Anterior cingulate cortex (tissue), 58 donors: ENCODE results near the gene ARL15.

ENCODE experiments used
- DNase-seq, 58 donors: peaks; one replicate each; lab custom pipeline; 2025; lab: John Stamatoyannopoulos, UW

Gene ARL15

DNA sequence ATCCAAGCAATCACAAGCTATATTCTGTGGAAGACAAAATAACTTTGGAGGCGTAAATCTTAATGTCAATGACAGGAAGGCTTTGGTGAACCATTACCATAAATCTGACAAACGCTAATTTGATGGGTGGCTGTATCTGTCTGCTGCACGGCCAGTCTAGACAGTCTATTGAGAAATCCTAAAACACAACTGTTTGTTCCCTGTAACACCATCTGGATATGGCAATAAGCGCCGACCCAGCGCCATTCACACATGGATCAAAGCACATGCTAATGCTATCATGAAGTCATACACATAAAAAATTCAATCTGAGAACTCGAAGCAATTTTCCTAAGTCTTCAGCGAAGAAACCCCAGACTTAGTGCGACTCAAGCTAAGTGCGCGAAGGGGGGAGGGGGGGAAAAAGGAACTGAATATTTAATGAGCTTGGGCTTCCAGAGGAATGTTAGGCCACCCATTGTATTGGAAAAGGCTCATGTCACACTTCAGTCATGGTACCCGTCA lies 95.1 kb downstream of the ARL15 start:
- DNase-seq, result no peak

- no peak for DNase-seq
Measured at GRCh38 chr5:54214722-54215121, 95.7 kb downstream of the ARL15 start.

DNA sequence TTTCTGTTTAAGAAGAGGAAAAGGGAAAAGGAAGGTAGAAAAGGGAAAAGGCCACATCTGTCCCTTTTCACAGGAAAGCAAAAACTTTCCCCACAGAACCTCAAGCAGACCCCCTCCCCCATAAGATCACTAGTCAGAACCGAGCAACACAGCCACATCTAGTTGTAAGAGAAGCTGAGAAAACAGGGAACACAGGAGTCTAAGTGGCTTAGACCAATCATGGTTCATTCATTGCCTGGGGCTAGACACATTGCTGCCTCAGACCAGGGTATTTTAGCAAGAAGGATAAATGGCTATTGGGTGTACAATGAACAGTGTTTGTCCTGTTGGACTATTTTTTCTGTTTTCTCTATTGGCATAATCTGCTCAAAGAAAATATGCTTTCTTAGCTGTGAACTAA lies 98.0 kb downstream of the ARL15 start:
- DNase-seq, result no peak

DNA sequence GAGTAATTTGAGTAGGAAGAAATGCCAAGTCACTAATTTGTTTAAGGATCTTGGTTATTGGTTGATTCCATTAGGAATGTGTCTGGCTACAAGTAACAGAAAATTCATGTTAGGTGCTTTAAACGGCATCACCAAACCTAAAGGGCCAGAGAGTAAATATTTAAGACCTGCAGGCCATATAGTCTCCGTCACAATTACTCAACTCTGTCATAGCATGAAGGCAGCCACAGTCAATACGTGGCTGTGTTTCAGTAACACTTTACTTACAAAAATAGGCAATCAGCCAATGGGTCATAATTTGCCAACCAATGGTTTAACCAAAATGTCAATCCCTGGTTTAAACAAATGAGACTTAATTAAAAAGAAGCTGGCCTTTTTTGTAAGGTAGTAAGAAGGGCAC lies 98.5 kb downstream of the ARL15 start:
- DNase-seq, result no peak

DNA sequence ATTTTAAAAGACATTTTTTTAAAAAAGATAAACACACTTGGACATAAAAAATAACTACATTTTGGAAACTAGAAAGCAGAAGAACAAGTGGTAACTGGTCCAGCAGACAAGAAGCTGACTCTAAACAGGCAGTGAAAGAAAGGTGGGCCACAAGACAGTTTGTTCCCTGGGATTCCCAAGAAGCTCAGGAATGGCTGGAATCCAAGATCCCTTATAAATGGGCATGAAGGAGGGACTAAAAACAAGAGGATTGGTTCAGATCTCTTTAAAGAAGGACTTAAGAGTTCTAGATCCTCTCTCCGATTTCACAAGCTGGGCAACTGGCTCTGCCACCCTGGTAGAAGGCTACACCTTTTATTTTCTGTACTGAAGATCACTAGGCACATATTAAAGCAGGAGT lies 102.8 kb downstream of the ARL15 start:
- no peak for DNase-seq

DNA sequence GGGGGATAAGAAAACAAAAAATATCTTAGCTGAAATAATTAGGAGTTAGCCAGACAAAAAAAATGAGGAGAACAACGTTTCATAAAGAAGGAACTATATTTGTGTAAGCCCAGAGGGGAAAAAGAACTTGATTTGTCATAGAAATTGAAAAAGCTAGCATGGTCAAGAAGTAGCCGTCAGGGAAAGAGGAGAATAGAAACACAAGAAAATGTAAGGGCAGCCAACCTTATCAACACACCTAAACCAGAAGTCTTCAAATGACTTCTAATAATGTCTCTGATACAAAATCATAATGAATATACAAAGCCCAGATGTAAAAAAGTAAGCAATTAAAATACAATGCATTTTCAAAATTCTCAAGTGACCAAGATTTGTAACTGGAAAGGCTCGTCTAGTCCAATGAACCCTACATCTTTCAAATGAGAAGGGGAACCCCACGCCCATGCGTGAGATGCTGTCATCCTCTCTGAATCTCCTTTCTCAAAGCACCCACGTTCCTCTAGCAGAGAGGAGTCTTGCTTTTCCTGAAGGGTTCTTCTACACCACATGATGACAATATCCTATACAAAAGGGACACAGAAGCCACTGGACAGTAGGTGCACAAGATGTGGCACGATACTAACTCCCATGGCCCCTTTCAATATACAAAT lies 103.7 kb downstream of the ARL15 start:
- DNase-seq, result no peak

DNA sequence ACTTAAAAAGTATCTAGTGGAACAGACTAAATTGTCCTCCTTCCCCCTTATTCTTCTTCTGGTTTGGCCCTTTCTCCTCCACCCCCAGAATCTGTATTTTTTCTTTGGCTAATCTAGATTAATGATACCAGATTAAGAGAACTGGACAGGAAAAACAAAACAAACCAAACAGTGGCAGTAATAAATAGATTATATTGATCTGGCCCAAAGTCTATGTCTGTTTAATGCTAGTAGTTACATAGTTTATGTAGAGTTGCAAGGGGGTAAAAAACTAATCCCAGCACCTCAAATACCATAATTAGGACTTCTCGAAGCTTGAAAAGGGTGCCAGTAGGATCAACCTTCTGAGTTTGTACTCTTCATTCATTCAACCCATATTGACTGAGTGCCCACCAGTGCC lies 104.5 kb downstream of the ARL15 start:
- DNase-seq, result no peak

GRCh38 chr5:54205453-54205852 lies 104.9 kb downstream of the ARL15 start:
- no peak for DNase-seq

- no peak for DNase-seq
Measured at GRCh38 chr5:54197018-54197417, 113.4 kb downstream of the ARL15 start.

DNA sequence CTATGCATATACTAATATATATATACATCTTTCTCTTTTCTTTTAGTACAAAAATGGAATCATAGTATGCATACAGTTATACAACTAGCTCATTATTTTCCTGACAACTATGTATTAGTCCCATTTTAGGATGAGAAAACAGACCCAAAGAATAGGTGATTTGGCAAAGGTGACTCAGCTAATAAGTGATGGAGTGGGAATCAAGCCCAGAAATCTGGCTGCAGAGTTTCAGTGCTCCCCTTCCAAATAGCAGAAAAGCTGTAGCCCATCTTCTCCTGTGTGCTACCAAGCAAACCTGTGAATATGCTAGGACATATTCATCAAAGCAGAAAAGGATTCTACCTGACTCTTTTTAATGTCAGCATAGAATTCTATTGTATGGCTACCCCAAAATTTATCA lies 114.7 kb downstream of the ARL15 start:
- DNase-seq, result no peak

DNA sequence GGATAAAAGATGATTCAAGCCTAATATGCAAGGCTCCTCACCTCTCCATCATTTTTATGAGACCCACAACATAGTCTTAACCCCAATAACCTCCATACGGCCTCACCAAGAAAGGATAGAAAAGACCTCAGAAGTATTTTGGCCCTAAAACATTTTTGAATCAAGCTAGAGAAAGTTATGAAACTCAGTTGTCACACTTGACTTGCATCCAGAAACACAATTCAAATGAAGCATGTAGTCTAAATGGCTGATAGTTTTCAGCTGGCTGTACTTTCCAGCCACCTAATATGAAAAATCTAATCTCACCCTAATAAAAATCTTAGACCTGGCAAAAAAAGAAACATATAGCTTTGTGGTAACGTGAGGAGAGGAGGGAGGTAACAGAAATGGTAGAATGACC lies 116.1 kb downstream of the ARL15 start:
- no peak for DNase-seq

- no peak for DNase-seq
Measured at GRCh38 chr5:54187694-54188093, 122.7 kb downstream of the ARL15 start.

- DNase-seq, result peak in 3 of 58 donors; percentile 0 to 4 (median 1)
Measured at GRCh38 chr5:54186912-54187445, 123.4 kb downstream of the ARL15 start.

- no peak for DNase-seq
Measured at GRCh38 chr5:54186108-54186507, 124.3 kb downstream of the ARL15 start.

GRCh38 chr5:54184806-54185205 lies 125.6 kb downstream of the ARL15 start:
- DNase-seq, result no peak

GRCh38 chr5:54180630-54181031 lies 129.7 kb downstream of the ARL15 start:
- DNase-seq, result no peak

DNA sequence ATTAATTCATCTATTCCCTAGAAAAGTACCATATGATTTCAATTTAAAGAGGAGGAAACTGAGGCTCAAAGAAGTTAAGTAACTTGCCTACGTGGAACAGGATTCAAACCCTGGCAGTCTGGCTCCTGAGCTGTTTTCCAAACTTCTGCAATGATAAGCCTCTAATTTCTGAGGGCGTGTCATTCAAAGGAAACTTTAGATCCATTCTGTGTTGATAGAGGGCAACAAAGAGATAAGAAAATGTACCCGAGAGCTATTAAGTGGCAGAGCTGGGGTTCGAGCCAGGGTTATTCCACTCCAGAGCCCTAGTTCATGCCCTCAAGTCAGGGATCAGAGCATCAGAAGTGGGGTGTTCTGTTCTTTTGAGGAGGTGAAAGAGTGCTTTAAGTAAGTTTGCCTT lies 131.4 kb downstream of the ARL15 start:
- no peak for DNase-seq

DNA sequence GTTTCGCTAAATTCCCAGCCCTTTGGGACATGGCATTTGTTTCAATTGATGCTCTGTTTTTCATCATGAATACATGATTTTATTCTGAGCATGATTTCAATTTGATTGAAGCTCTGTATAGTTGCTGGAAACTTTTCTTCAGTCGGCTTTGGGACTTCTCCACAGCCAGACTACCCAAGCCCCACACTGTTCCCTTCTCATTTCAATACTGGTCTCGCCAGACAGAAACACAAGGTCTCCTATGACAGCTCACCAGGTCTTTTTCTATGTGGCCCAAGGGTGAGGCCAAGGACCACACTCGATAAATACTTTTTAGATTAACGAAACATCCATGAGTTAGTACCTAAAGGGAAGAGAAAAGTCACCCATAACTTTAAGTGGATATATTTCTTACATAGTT lies 132.2 kb downstream of the ARL15 start:
- peak in 1 of 58 donors; percentile 2 for DNase-seq

- no peak for DNase-seq
Measured at GRCh38 chr5:54177058-54177457, 133.3 kb downstream of the ARL15 start.

- DNase-seq, result peak in 6 of 58 donors; percentile 2 to 21 (median 9)
Measured at GRCh38 chr5:54176066-54176830, 134.1 kb downstream of the ARL15 start.

DNA sequence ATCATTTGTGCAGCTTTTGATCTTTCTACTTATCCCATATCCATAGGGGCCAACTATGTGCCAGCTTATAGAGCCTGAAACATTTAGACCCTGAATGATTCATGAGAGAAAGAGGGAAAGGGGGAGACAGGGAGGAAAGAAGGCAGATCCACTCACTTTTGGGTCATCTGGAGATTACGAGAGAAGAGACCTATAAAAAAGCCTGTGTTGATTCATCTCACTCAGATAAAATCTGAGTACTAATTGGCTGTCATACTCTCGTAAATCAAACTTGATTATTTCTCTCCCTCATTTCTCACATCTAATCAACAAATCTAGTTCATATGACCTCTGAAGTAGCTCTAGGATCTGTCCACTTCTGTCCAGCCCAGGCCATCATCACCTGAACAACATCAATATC lies 137.1 kb downstream of the ARL15 start:
- DNase-seq, result no peak
